ENCODE measurements around the gene XRCC4. TPM values are rescaled to one million over a fixed set of nuclear protein-coding genes. Genes with fewer than 3 reads are reported as not detected.

XRCC4 gene
- total RNA-seq, 1 experiment from 2014 or later: 7.1 TPM

DNA sequence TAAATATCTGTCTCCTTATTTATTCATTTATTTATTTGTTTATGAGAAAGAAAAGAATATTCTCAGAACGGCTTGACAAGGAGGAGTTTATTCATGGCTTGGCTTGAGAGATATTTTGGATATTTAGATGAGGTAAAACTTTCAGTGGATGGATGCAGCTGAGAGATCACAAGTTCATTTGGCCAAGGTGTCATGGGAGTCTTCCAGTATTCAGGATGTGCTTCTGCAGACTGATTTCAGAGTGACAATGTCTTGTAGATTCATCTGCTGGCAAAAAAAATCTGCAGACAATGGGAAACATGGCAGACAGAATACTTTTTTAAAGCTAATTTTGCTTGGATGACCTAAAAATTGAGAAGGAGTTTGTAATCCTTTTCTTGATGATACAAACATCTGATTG lies 38.5 kb downstream of the XRCC4 start:
- no TSS peak for BruUV-seq (replicated peaks)

DNA sequence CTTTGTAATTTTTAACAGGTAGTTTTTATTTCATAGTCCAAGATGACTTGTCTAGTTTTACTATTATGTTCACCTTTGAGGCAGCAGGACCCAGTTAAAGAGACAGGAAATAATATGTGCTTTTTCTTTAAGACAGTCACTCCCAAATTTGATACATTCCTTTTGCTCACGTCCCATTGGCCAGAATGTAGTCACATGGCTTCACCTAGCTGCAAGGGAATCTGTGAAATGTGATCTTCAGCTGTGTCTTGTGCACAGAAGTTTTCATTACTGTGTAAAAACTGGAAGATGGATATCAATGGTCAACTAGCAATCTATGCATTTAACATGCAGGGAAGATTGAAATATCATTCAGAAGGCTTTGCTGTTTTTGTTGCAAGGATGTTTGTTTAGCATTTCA lies 41.1 kb downstream of the XRCC4 start:
- H3K36me3 Mint-ChIP-seq (ENCODE audit: insufficient read depth, unreplicated experiment): no peaks in the 10 kb centered on the region
- H3K27ac Mint-ChIP-seq (ENCODE audit: low read depth, unreplicated experiment): no peak overlapping the region
- H3K9me3 Mint-ChIP-seq (ENCODE audit: unreplicated experiment): no peaks in the 10 kb centered on the region
- TF ChIP-seq CTCF (IDR thresholded peaks at IDR 0.05; ENCODE audit: unreplicated experiment): no peak
- CTCF ChIA-PET: no interaction called here
- BruUV-seq (replicated peaks): no TSS peak
- intact Hi-C loops (cut with micrococcal nuclease): no loop called here
- DNase-seq (ENCODE audit: unreplicated experiment): no peak
- H3K4me3 Mint-ChIP-seq (ENCODE audit: unreplicated experiment): no peak overlapping the region
- no peaks in the 10 kb centered on the region for H3K27me3 Mint-ChIP-seq (ENCODE audit: insufficient read depth, unreplicated experiment)
- no peaks in the 10 kb centered on the region for H3K4me1 Mint-ChIP-seq (ENCODE audit: insufficient read depth, unreplicated experiment)
- POLR2A ChIA-PET: interaction anchor here (0.6 kb wide), 1 partner anchor 18 kb away, joined by 3 read pairs; no protein-coding TSS in a partner anchor

More for the DNA sequence above, 38.5 kb downstream of the XRCC4 start:
- intact Hi-C loops (cut with micrococcal nuclease): no loop called here
- no peak overlapping the region for H3K4me3 Mint-ChIP-seq (ENCODE audit: unreplicated experiment)
- no peaks in the 10 kb centered on the region for H3K27me3 Mint-ChIP-seq (ENCODE audit: insufficient read depth, unreplicated experiment)
- ChIA-PET CTCF (interaction anchor here (0.5 to 0.7 kb wide), 3 partner anchors 18 to 314 kb away, joined by 3 to 4 read pairs (median 3); no protein-coding TSS in a partner anchor), POLR2A (no interaction called here)
- H3K9me3 Mint-ChIP-seq (ENCODE audit: unreplicated experiment): no peaks in the 10 kb centered on the region
- H3K27ac Mint-ChIP-seq (ENCODE audit: low read depth, unreplicated experiment): no peak overlapping the region
- H3K36me3 Mint-ChIP-seq (ENCODE audit: insufficient read depth, unreplicated experiment): no peaks in the 10 kb centered on the region
- no peak for DNase-seq (ENCODE audit: unreplicated experiment)
- no peaks in the 10 kb centered on the region for H3K4me1 Mint-ChIP-seq (ENCODE audit: insufficient read depth, unreplicated experiment)
- no peak for TF ChIP-seq CTCF (IDR thresholded peaks at IDR 0.05; ENCODE audit: unreplicated experiment)

DNA sequence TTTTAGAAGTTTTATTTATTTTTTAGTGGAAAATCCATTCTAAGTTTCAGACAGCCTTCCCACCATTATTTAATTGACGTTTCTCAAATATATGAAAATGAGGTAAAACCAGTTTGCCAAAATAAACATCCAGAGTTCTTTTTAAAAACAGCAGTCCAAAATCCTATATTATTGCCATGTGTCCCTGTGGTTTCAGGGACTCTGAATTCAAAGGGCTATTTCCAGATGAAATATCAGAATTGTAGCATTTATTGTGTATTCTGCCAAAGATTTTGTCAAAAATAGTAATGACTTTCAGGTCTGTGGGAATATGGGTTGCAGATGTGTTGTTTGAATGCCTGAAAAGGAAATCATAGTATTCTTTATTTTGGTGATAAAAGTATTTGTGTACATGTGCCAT lies 41.6 kb downstream of the XRCC4 start:
- Mint-ChIP-seq H3K36me3 (ENCODE audit: insufficient read depth, unreplicated experiment) (no peaks in the 10 kb centered on the region), H3K27me3 (ENCODE audit: insufficient read depth, unreplicated experiment) (no peaks in the 10 kb centered on the region), H3K27ac (ENCODE audit: low read depth, unreplicated experiment) (no peak overlapping the region), H3K4me3 (ENCODE audit: unreplicated experiment) (no peak overlapping the region), H3K4me1 (ENCODE audit: insufficient read depth, unreplicated experiment) (no peaks in the 10 kb centered on the region), H3K9me3 (ENCODE audit: unreplicated experiment) (no peaks in the 10 kb centered on the region)
- no peak for TF ChIP-seq CTCF (IDR thresholded peaks at IDR 0.05; ENCODE audit: unreplicated experiment)
- no TSS peak for BruUV-seq (replicated peaks)
- POLR2A ChIA-PET: no interaction called here
- no peak for DNase-seq (ENCODE audit: unreplicated experiment)
- intact Hi-C loops (cut with micrococcal nuclease): no loop called here
- CTCF ChIA-PET: no interaction called here

DNA sequence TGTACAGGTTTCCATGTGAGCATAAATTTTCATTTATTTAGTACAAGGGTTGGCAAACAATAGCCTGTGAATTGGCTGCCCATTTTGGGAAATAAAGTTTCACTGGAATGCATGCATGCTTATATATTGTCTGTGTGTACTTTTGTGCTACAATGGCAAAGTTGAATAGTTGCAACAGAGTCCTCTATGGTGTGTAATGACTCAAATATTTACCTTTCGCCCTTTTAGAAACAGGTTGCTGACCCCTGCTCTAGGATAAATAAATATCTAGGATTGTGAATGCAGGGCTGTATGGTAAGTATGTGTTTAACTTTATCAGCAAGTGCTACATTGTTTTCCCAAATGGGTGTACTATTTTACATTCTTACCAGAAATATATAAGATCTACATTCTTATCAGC lies 47.2 kb downstream of the XRCC4 start:
- intact Hi-C loops (cut with micrococcal nuclease): no loop called here
- no peaks in the 10 kb centered on the region for H3K9me3 Mint-ChIP-seq (ENCODE audit: unreplicated experiment)
- H3K27ac Mint-ChIP-seq (ENCODE audit: low read depth, unreplicated experiment): no peak overlapping the region

More for the DNA sequence above, 47.2 kb downstream of the XRCC4 start:
- H3K4me3 Mint-ChIP-seq (ENCODE audit: unreplicated experiment): no peak overlapping the region
- POLR2A ChIA-PET: no interaction called here
- CTCF ChIA-PET: no interaction called here
- TF ChIP-seq CTCF (IDR thresholded peaks at IDR 0.05; ENCODE audit: unreplicated experiment): no peak
- no TSS peak for BruUV-seq (replicated peaks)
- no peaks in the 10 kb centered on the region for H3K4me1 Mint-ChIP-seq (ENCODE audit: insufficient read depth, unreplicated experiment)
- H3K36me3 Mint-ChIP-seq (ENCODE audit: insufficient read depth, unreplicated experiment): no peaks in the 10 kb centered on the region
- no peaks in the 10 kb centered on the region for H3K27me3 Mint-ChIP-seq (ENCODE audit: insufficient read depth, unreplicated experiment)
- no peak for DNase-seq (ENCODE audit: unreplicated experiment)

Data from MCF 10A (cell line).